H9 (cell line): ENCODE results near the gene IGDCC3. TPM values are rescaled to one million over a fixed set of nuclear protein-coding genes. Genes with fewer than 3 reads are reported as not detected.

Experiments used
- DNase-seq: peaks from one replicate; pipeline ENCODE4 v3.0.0-alpha.2; 2017
- H2AFZ ChIP-seq: one replicate; pipeline ENCODE4 v1.6.1; 2013; ENCODE audit warnings: mild to moderate bottlenecking, low read length, control low read depth, moderate library complexity
- H2AK5ac ChIP-seq: 2 replicates; pipeline ENCODE4 v1.6.1; 2013; ENCODE audit warnings: low read length, control low read depth, mixed read lengths; ENCODE audit not compliant: insufficient read length
- H2BK120ac ChIP-seq: one replicate; pipeline ENCODE4 v1.6.1; 2013; ENCODE audit warnings: low read depth, mild to moderate bottlenecking, low read length, control low read depth, inconsistent platforms; ENCODE audit not compliant: poor library complexity, severe bottlenecking
- H2BK12ac ChIP-seq: 2 replicates; pipeline ENCODE4 v1.6.1; 2013; ENCODE audit warnings: low read length, control low read depth, mixed read lengths, low read depth; ENCODE audit not compliant: insufficient read length
- H2BK15ac ChIP-seq: 2 replicates; pipeline ENCODE4 v1.6.1; 2013; ENCODE audit warnings: low read depth, low read length, control low read depth
- H2BK20ac ChIP-seq: one replicate; pipeline ENCODE4 v1.6.1; 2013; ENCODE audit warnings: low read depth, mild to moderate bottlenecking, low read length, control low read depth, inconsistent platforms; ENCODE audit not compliant: poor library complexity, severe bottlenecking
- H2BK5ac ChIP-seq: 2 replicates; pipeline ENCODE4 v1.6.1; 2013; ENCODE audit warnings: low read length, control low read depth, mixed read lengths; ENCODE audit not compliant: insufficient read length
- H3K14ac ChIP-seq: 2 replicates; pipeline ENCODE4 v1.6.1; 2013; ENCODE audit warnings: low read length, control low read depth; ENCODE audit not compliant: insufficient read depth
- H3K18ac ChIP-seq: 2 replicates; pipeline ENCODE4 v1.6.1; 2013; ENCODE audit warnings: low read depth, mild to moderate bottlenecking, mixed read lengths, low read length, control low read depth; ENCODE audit not compliant: insufficient read length
- H3K23ac ChIP-seq: 2 replicates; pipeline ENCODE4 v1.6.1; 2013; ENCODE audit warnings: low read length, control low read depth, mixed read lengths, low read depth; ENCODE audit not compliant: insufficient read length
- H3K23me2 ChIP-seq: 2 replicates; pipeline ENCODE4 v1.6.1; 2013; ENCODE audit warnings: low read depth, mild to moderate bottlenecking, mixed read lengths, low read length, control low read depth; ENCODE audit not compliant: insufficient read length, poor library complexity, severe bottlenecking
- H3K27ac ChIP-seq: 2 replicates; pipeline ENCODE4 v1.5.1; 2013; ENCODE audit warnings: low read length, control low read depth, mixed read lengths, low read depth; ENCODE audit not compliant: insufficient read length
- H3K27me3 ChIP-seq: 2 replicates; pipeline ENCODE4 v1.6.1; 2013; ENCODE audit warnings: low read length, control low read depth, inconsistent platforms; ENCODE audit not compliant: insufficient read depth
- H3K4ac ChIP-seq: 2 replicates; pipeline ENCODE4 v1.6.1; 2013; ENCODE audit warnings: low read depth, mild to moderate bottlenecking, control low read depth, inconsistent platforms, low read length, moderate library complexity
- H3K4me1 ChIP-seq: 2 replicates; pipeline ENCODE4 v1.6.1; 2013; ENCODE audit warnings: low read length, control low read depth, inconsistent platforms; ENCODE audit not compliant: insufficient read depth
- H3K4me2 ChIP-seq: 2 replicates; pipeline ENCODE4 v1.6.1; 2013; ENCODE audit warnings: low read length, control low read depth, mixed read lengths; ENCODE audit not compliant: insufficient read length, insufficient read depth
- H3K56ac ChIP-seq: 2 replicates; pipeline ENCODE4 v1.6.1; 2013; ENCODE audit warnings: low read depth, mild to moderate bottlenecking, mixed read lengths, low read length, control low read depth; ENCODE audit not compliant: insufficient read length
- H3K79me1 ChIP-seq: 2 replicates; pipeline ENCODE4 v1.6.1; 2013; ENCODE audit warnings: low read depth, mild to moderate bottlenecking, moderate library complexity, low read length, control low read depth, inconsistent platforms; ENCODE audit not compliant: insufficient read depth, poor library complexity, severe bottlenecking
- H3K79me2 ChIP-seq: 2 replicates; pipeline ENCODE4 v1.6.1; 2013; ENCODE audit warnings: low read length, control low read depth, inconsistent platforms; ENCODE audit not compliant: insufficient read depth
- H3K9ac ChIP-seq: 2 replicates; pipeline ENCODE4 v1.6.1; 2013; ENCODE audit warnings: low read length, control low read depth, mixed read lengths; ENCODE audit not compliant: insufficient read length; ENCODE audit errors: extremely low read depth
- H3K9me3 ChIP-seq: one replicate; pipeline ENCODE4 v1.6.1; 2013; ENCODE audit warnings: low read depth, low read length, inconsistent platforms; ENCODE audit not compliant: control insufficient read depth
- H3T11ph ChIP-seq: one replicate; pipeline ENCODE4 v1.6.1; 2013; ENCODE audit warnings: mild to moderate bottlenecking, low read length, control low read depth, inconsistent platforms
- H4K20me1 ChIP-seq: one replicate; pipeline ENCODE4 v1.6.1; 2013; ENCODE audit not compliant: control insufficient read depth, insufficient read length, insufficient read depth
- H4K5ac ChIP-seq: 2 replicates; pipeline ENCODE4 v1.6.1; 2013; ENCODE audit warnings: low read depth, mild to moderate bottlenecking, mixed read lengths, low read length, control low read depth; ENCODE audit not compliant: insufficient read length
- H4K8ac ChIP-seq: replicated peaks from 2 replicates; pipeline ENCODE4 v1.6.1; 2013; ENCODE audit warnings: low read length, control low read depth, mixed read lengths, low read depth; ENCODE audit not compliant: insufficient read length
- H4K91ac ChIP-seq: 2 replicates; pipeline ENCODE4 v1.6.1; 2013; ENCODE audit warnings: low read depth, mild to moderate bottlenecking, moderate library complexity, mixed read lengths, low read length, control low read depth; ENCODE audit not compliant: insufficient read length
- H3K27ac Mint-ChIP-seq, 3 experiments: 2 replicates in 2 of 3; 3 replicates in 1 of 3; pipeline ENCODE4 v1.8.0; 2020 to 2021; ENCODE audit warnings: mixed read lengths in 3 of 3, mild to moderate bottlenecking in 1 of 3, moderate library complexity in 1 of 3
- H3K27me3 Mint-ChIP-seq: 2 replicates; pipeline ENCODE4 v1.8.0; 2021; ENCODE audit warnings: low read depth, mild to moderate bottlenecking, moderate library complexity, mixed read lengths
- H3K36me3 Mint-ChIP-seq, 3 experiments: 2 replicates in 2 of 3; 3 replicates in 1 of 3; pipeline ENCODE4 v1.8.0; 2020 to 2021; ENCODE audit warnings: low read depth in 3 of 3, mixed read lengths in 3 of 3; ENCODE audit not compliant: insufficient read depth in 1 of 3
- H3K4me1 Mint-ChIP-seq, 2 experiments: 2 replicates each; pipeline ENCODE4 v1.8.0; 2020; ENCODE audit warnings: mixed read lengths in 2 of 2
- H3K4me3 Mint-ChIP-seq, 2 experiments: 2 replicates in 1 of 2; 3 replicates in 1 of 2; pipeline ENCODE4 v1.8.0; 2020 to 2021; ENCODE audit warnings: mild to moderate bottlenecking in 2 of 2, mixed read lengths in 2 of 2, moderate library complexity in 1 of 2
- H3K9me3 Mint-ChIP-seq, 2 experiments: 2 replicates in 1 of 2; 3 replicates in 1 of 2; pipeline ENCODE4 v1.8.0; 2020; ENCODE audit warnings: mild to moderate bottlenecking in 2 of 2, mixed read lengths in 2 of 2, moderate library complexity in 1 of 2
- CTCF ChIP-seq: fragments of 200-600 bp; sonication (generic); conservative IDR thresholded peaks from 3 replicates; pipeline ENCODE4 v1.8.0; 2021; ENCODE audit warnings: antibody characterized with exemption, mild to moderate bottlenecking
- WGBS: extraction: QIAGEN DNeasy Blood & Tissue Kit; methylation state at CpG from one replicate; pipeline ENCODE4 v1.1.7; 2013; ENCODE audit warnings: missing lambda C conversion rate, low lambda C conversion rate, mixed read lengths; ENCODE audit not compliant: insufficient read length; ENCODE audit errors: extremely low coverage; 5-methylcytosine and 5-hydroxymethylcytosine counted together
- total RNA-seq: library from RNA; stranded (reverse); gene quantifications from 2 replicates; pipeline ENCODE4 v1.2.1, GENCODE V29; 2021

The IGDCC3 gene
- total RNA-seq, 1 experiment from 2014 or later = 18.9 TPM

DNA sequence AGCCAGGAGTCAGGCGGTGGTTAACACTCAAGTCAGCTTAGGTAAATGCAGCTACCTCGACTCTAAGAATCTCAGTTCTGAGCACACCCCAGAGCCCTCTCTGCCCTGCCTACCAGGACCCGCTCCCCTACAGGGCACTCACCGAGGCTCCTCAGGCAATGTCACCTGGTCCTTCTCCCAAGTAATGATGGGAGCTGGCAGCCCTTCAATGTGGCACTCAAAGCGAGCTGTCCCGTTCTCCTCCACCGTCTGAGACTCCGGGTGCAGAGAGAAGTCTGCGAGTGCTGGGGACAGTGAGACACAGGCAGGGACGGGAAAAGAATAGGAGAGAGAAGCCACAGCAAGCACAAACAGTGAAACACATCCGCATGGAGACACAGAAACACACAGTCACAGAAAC is 32.2 kb upstream of the IGDCC3 start:
- peaks cover 48 to 56% of the 10 kb centered on the region in 2 experiments for H3K4me1 Mint-ChIP-seq

More for the DNA sequence above, 32.2 kb upstream of the IGDCC3 start:
- Mint-ChIP-seq H3K27ac (peak overlapping the region in 2 of 3 experiments; percentile 43 to 53; a peak in 3 of 7 replicates), H3K27me3 (peaks cover 5% of the 10 kb centered on the region), H3K36me3 (peaks cover 11 to 21% (median 12%) of the 10 kb centered on the region in 3 experiments), H3K9me3 (no peaks in the 10 kb centered on the region; a peak in 1 of 5 replicates), H3K4me3 (no peak overlapping the region)
- Histone ChIP-seq H3K4me2 (no peak overlapping the region), H3K27ac (no peak overlapping the region), H4K20me1 (no peaks in the 10 kb centered on the region), H3K14ac (no peak overlapping the region), H2BK20ac (no peak overlapping the region), H2BK12ac (no peak overlapping the region), H2AK5ac (no peak overlapping the region), H2BK5ac (no peak overlapping the region), H3K79me1 (no peaks in the 10 kb centered on the region), H3K4ac (no peak overlapping the region), H2BK15ac (no peak overlapping the region), H2AFZ (no peak overlapping the region), H3K23ac (no peak overlapping the region), H3K9ac (no peak overlapping the region), H3K56ac (no peak overlapping the region), H3K79me2 (no peaks in the 10 kb centered on the region; the same call in 1 of the 2 replicates), H4K91ac (no peak overlapping the region), H3K4me1 (peaks cover 10% of the 10 kb centered on the region; the same call in 1 of the 2 replicates), H3K27me3 (no peaks in the 10 kb centered on the region), H3K18ac (no peak overlapping the region), H3K23me2 (no peaks in the 10 kb centered on the region), H3T11ph (no peak overlapping the region), H4K8ac (no peak overlapping the region), H4K5ac (no peak overlapping the region), H2BK120ac (no peak overlapping the region), H3K9me3 (no peaks in the 10 kb centered on the region)
- no peak for TF ChIP-seq CTCF
- WGBS = no CpG with 5 or more reads among the region's 11 CpGs
- no peak for DNase-seq
